Left ventricle myocardium inferior (tissue), 1 donor: Measurements from ENCODE around the gene CD38. TPM values are rescaled to one million over a fixed set of nuclear protein-coding genes. Genes with fewer than 3 reads are reported as not detected.

ENCODE experiments used
- DNase-seq: peaks from one replicate; pipeline ENCODE4 v3.0.0-alpha.2; 2020
- H3K27ac ChIP-seq: fragments of 200-600 bp; replicated peaks from 2 replicates; pipeline ENCODE4 v1.8.0; 2021
- H3K27me3 ChIP-seq: fragments of 200-600 bp; 2 replicates; pipeline ENCODE4 v1.8.0; 2021; ENCODE audit warnings: low read depth
- H3K36me3 ChIP-seq: fragments of 200-600 bp; 2 replicates; pipeline ENCODE4 v1.8.0; 2021
- H3K4me1 ChIP-seq: fragments of 200-600 bp; 2 replicates; pipeline ENCODE4 v1.8.0; 2021
- H3K4me3 ChIP-seq: fragments of 200-600 bp; 2 replicates; pipeline ENCODE4 v1.8.0; 2021; ENCODE audit warnings: mild to moderate bottlenecking, moderate library complexity
- H3K9me3 ChIP-seq: fragments of 200-600 bp; replicated peaks from 2 replicates; pipeline ENCODE4 v1.8.0; 2021
- intact Hi-C: fragments of 100-400 bp; cut with micrococcal nuclease; formaldehyde crosslinking; loops from one replicate; pipeline ENCODE4 v1.11.0; 2022
- total RNA-seq: library from RNA; stranded (reverse); fragmentation: NEBNext Ultra II Directional; extraction: Animal tissue kit (Norgen Biotek cat#: 25700); gene quantifications from one replicate; pipeline ENCODE4 v1.2.1, GENCODE V29; 2021
- TF ChIP-seq, protein P1 (sequence below): fragments of 200-600 bp; IDR thresholded peaks from 2 replicates; pipeline ENCODE4 v1.8.0; 2021; ENCODE audit warnings: antibody characterized with exemption, mild to moderate bottlenecking, borderline replicate concordance
- donor health status: DM: no; HTN: yes; CAD: no; lungs with severe emphysema.

CD38 gene
- total RNA-seq, 1 donor from 2014 or later: 1.5 TPM

DNA sequence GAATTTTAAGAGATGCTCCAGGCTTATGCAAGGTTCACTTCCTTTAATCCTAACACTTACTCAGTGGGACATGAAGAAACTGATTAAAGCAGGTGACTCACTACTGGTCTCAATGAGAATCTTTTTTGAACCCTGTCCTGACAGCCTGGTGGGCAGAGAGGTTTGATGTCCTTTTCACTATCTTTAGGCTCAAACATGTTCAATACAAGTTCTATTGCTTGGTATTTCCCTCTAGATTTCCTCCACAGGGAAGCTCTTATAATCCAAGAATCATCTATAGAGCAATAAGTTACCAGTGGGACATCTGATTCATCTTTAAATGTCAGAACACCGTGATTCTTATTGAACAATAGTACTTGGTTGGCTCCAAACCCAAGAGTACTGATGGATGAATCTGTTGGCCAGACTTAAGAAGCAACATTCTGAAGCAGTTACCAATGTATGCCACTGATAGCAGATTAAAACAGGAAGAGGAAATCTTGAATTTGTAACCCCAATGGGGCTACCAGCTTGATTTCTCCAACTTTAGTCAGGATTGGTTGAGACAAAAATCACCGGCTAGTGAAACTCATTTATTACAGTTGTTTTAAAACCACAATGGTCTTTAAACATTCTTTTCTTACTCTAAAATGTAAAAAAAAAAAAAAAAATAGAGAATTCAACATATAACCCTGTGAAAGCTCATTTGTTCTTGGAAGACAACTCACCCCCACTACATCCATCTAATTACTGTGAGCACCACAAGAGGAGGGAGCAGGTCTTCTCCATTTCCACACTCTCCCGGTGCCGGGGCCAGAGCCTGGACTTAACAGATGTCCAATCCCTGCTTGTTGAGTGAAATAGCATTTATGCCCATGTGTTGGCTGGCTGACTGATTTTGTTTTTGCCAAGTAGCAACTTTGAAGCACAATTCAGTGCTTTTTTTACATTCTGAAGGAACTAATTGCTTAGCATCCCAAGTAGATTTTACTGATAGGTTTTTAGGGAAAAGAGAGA is 117.1 kb downstream of the CD38 start:
- Histone ChIP-seq H3K9me3 (no peaks in the 10 kb centered on the region), H3K4me1 (no peaks in the 10 kb centered on the region), H3K36me3 (no peaks in the 10 kb centered on the region), H3K27me3 (peaks cover 23% of the 10 kb centered on the region), H3K4me3 (no peak overlapping the region), H3K27ac (no peak overlapping the region)
- DNase-seq: no peak
- TF ChIP-seq, protein P1, sequence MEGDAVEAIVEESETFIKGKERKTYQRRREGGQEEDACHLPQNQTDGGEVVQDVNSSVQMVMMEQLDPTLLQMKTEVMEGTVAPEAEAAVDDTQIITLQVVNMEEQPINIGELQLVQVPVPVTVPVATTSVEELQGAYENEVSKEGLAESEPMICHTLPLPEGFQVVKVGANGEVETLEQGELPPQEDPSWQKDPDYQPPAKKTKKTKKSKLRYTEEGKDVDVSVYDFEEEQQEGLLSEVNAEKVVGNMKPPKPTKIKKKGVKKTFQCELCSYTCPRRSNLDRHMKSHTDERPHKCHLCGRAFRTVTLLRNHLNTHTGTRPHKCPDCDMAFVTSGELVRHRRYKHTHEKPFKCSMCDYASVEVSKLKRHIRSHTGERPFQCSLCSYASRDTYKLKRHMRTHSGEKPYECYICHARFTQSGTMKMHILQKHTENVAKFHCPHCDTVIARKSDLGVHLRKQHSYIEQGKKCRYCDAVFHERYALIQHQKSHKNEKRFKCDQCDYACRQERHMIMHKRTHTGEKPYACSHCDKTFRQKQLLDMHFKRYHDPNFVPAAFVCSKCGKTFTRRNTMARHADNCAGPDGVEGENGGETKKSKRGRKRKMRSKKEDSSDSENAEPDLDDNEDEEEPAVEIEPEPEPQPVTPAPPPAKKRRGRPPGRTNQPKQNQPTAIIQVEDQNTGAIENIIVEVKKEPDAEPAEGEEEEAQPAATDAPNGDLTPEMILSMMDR: no peak
- intact Hi-C loops: no loop called here

DNA sequence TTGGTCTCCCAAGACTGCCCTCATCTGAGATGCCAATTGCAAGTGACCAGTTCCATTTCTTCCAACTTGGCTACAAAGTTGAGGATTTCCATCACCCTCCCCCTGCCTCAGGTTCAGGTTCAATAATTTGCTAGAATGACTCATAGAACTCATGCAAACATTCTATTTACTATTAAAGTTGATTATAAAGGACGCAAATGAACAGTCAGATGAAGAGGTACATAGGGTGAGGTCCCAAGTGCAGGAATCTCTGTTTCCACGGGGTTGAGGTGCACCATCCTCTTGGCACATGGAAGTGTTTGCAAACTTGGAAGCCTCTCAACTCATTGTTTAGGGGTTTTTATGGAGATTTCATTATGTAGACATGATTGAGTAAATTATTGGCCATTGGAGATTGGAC is 119.4 kb downstream of the CD38 start:
- H3K4me3 ChIP-seq: no peak overlapping the region
- intact Hi-C loops: no loop called here
- no peaks in the 10 kb centered on the region for H3K9me3 ChIP-seq
- TF ChIP-seq, protein P1: no peak
- DNase-seq: no peak
- H3K27ac ChIP-seq: no peak overlapping the region
- no peaks in the 10 kb centered on the region for H3K36me3 ChIP-seq
- no peaks in the 10 kb centered on the region for H3K4me1 ChIP-seq
- H3K27me3 ChIP-seq: peaks cover 23% of the 10 kb centered on the region

DNA sequence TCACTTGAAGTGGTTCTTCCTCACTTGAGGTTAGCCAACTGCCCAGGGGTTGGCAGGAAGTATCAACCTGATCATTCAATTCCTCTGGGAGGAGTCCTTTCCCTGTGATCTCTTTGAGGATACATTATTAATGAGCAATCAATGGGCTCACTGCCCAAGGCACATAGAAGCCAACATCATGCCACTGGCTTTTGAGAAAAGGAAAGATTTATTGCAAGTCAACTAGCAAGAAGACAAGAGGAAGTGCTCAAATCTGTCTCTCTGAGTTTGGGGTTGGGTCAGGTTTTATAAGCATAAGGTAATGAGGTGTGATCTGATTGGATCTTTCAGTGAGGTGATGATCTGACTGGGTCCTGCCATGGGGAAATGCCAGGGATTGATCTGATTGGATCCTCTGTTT is 120.8 kb downstream of the CD38 start:
- intact Hi-C loops: no loop called here
- TF ChIP-seq, protein P1: no peak
- H3K27ac ChIP-seq: no peak overlapping the region
- no peaks in the 10 kb centered on the region for H3K9me3 ChIP-seq
- no peak for DNase-seq
- no peaks in the 10 kb centered on the region for H3K36me3 ChIP-seq
- peaks cover 23% of the 10 kb centered on the region for H3K27me3 ChIP-seq
- no peak overlapping the region for H3K4me3 ChIP-seq
- no peaks in the 10 kb centered on the region for H3K4me1 ChIP-seq

DNA sequence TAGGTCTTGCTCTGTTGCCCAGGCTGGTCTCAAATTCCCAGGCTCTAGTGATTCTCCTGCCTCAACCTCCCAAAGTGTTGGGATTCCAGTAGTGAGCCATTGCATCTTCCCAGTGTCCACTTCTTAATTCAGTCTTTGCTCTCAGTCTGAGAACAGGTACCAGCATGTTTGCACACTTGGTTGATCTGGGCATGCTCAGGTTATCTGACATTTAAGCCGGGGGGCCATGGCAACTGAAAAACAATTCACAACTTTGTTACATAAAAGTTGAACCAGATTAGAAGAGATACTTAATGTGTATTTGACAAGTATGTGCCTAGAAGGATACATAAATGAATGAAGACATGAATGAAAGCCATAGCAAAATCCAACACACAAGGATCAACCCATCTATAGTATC is 121.4 kb downstream of the CD38 start:
- Histone ChIP-seq H3K36me3 (no peaks in the 10 kb centered on the region), H3K4me1 (no peaks in the 10 kb centered on the region), H3K27me3 (peaks cover 26% of the 10 kb centered on the region), H3K27ac (no peak overlapping the region), H3K4me3 (no peak overlapping the region), H3K9me3 (no peaks in the 10 kb centered on the region)
- intact Hi-C loops: no loop called here
- DNase-seq: no peak
- TF ChIP-seq, protein P1: no peak

DNA sequence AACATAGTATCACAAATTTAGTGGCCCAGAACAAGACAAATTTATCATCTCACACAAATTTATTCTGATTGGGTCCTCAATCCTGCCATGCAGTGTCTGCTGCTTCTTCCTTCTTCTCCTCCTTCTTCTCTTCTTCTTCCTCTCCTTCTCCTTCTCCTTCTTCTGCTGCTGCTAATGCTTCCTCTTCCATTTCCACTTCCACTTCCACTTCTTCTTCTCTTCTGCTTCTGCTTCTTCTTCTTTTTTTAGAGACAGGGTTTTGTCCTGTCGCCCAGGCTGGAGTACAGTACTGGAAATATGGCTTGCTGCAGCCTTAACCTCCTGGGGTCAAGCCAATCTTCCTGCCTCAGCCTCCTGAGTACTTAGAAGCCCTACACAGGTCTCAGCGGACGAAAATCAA is 122.9 kb downstream of the CD38 start:
- H3K9me3 ChIP-seq: no peaks in the 10 kb centered on the region
- intact Hi-C loops: no loop called here
- no peaks in the 10 kb centered on the region for H3K36me3 ChIP-seq
- DNase-seq: no peak
- H3K4me1 ChIP-seq: no peaks in the 10 kb centered on the region
- TF ChIP-seq, protein P1: no peak
- peaks cover 32% of the 10 kb centered on the region for H3K27me3 ChIP-seq
- H3K4me3 ChIP-seq: no peak overlapping the region
- no peak overlapping the region for H3K27ac ChIP-seq
